Measurements from ENCODE around the gene SYNDIG1L.

SYNDIG1L gene

DNA sequence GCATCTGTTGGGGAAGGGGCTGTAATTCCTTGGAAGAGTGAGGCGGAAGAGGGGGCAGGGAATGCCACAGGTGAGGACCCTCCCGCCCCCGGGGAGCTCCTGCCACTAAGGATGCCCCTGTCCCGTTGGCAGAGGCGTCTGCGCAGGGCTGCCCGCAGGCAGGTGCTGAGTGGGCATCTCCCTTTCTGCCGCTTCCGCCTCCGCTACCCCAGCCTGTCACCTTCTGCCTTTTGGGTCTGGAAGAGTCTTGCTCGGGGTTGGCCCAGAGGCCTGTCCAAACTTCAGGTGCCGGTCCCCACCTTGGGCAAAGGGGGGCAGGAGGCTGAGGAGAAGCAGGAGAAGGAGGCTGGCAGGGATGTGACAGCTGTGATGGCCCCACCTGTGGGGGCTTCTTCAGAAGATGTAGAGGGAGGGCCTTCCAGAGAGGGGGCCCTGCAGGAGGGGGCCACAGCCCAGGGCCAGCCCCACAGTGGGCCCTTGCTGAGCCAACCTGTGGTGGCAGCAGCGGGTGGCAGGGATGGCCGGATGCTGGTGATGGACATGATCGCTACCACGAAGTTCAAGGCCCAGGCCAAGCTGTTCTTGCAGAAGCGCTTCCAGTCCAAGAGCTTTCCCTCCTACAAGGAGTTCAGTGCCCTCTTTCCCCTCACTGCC lies 67.7 kb downstream of the SYNDIG1L start:
- DNase-seq (ENCODE audit: low read depth, low spot score): no peak

DNA sequence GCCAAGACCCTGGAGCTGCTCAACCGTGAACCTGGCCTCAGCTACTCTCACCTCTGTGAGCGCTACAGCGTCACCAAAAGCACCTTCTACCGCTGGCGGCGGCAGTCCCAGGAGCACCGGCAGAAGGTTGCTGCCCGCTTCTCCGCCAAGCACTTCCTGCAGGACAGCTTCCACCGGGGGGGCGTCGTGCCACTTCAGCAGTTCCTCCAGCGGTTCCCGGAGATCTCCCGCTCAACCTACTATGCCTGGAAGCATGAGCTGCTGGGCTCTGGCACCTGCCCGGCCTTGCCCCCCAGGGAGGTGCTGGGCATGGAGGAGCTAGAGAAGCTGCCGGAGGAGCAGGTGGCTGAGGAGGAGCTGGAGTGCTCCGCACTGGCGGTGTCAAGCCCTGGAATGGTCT lies 68.4 kb downstream of the SYNDIG1L start:
- DNase-seq (ENCODE audit: low read depth, low spot score): no peak

DNA sequence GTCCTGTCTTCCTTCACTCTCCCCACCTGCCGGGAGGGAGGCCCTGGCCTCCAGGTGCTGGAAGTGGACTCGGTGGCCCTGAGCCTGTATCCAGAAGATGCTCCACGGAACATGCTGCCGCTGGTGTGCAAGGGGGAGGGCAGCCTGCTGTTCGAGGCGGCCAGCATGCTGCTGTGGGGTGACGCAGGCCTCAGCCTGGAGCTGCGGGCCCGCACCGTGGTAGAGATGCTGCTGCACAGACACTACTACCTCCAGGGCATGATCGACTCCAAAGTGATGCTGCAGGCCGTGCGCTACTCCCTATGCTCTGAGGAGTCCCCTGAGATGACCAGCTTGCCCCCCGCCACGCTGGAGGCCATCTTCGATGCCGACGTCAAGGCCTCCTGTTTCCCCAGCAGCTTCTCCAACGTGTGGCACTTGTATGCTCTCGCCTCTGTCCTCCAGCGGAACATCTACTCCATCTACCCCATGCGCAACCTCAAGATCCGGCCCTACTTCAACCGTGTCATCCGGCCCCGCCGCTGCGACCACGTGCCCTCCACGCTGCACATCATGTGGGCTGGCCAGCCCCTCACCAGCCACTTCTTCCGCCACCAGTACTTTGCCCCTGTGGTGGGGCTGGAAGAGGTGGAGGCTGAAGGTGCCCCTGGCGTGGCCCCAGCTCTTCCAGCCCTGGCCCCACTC lies 69.0 kb downstream of the SYNDIG1L start:
- DNase-seq (ENCODE audit: low read depth, low spot score): no peak

Data from activated CD4-positive, CD25-positive, alpha-beta regulatory T cell treated with anti-CD3 and anti-CD28 coated beads, Interleukin-2, amount 50 U/mL, for 16 hours (primary cell).